Ectodermal cell (in vitro differentiated cells): ENCODE data around the gene AQP1. TPM values are rescaled to one million over a fixed set of nuclear protein-coding genes. Genes with fewer than 3 reads are reported as not detected.

Experiments used
- H3K27ac ChIP-seq: 2 replicates; pipeline ENCODE4 v1.7.0; 2013; ENCODE audit warnings: mild to moderate bottlenecking, low read depth, low read length; ENCODE audit not compliant: insufficient read depth, poor library complexity, severe bottlenecking
- H3K27me3 ChIP-seq: 2 replicates; pipeline ENCODE4 v1.7.0; 2013; ENCODE audit warnings: mild to moderate bottlenecking, low read length; ENCODE audit not compliant: insufficient read depth, control insufficient read depth, poor library complexity, severe bottlenecking
- H3K36me3 ChIP-seq: one replicate; pipeline ENCODE4 v1.7.0; 2013; ENCODE audit warnings: low read length; ENCODE audit not compliant: control insufficient read depth, insufficient read depth
- H3K4me1 ChIP-seq: one replicate; pipeline ENCODE4 v1.7.0; 2013; ENCODE audit warnings: low read length; ENCODE audit not compliant: control insufficient read depth, insufficient read depth
- H3K4me3 ChIP-seq: 2 replicates; pipeline ENCODE4 v1.7.0; 2013; ENCODE audit warnings: low read depth, low read length, control low read depth; ENCODE audit not compliant: insufficient read depth
- H3K9me3 ChIP-seq: 2 replicates; pipeline ENCODE4 v1.7.0; 2013; ENCODE audit warnings: mild to moderate bottlenecking, low read length, moderate library complexity; ENCODE audit not compliant: control insufficient read depth
- WGBS, 2 experiments: methylation state at CpG; one replicate each; pipeline ENCODE4 v1.1.7; 2013; ENCODE audit warnings: missing lambda C conversion rate in 2 of 2; 5-methylcytosine and 5-hydroxymethylcytosine counted together
- polyA plus RNA-seq, 4 experiments: library from polyadenylated mRNA; stranded (reverse); fragments of 50-300 nt; gene quantifications; one replicate each; pipeline ENCODE4 v1.2.3, GENCODE V29; 2013

AQP1 gene
- polyA plus RNA-seq (2013, experiment 1 of 4), result 0.78 TPM
- 0.75 TPM for polyA plus RNA-seq (2013, experiment 2 of 4)
- 2.1 TPM for polyA plus RNA-seq (2013, experiment 3 of 4)
- 2.0 TPM for polyA plus RNA-seq (2013, experiment 4 of 4)

- Histone ChIP-seq H3K36me3 (no peaks in the 10 kb centered on the region), H3K27ac (no peak within 1 kb of the TSS), H3K4me3 (no peak within 1 kb of the TSS), H3K4me1 (peaks cover 25% of the 10 kb centered on the region), H3K27me3 (no peaks in the 10 kb centered on the region), H3K9me3 (no peaks in the 10 kb centered on the region)
- WGBS, 2 experiments, result 60 to 65% methylated on average over 12 of the region's 12 CpGs
Measured at GRCh38 chr7:30911561-30911969, at the start of gene AQP1. TSS of gene AQP1 (plus strand) at chr7:30911853. CDS start at chr7:30911910, 57 bp downstream.

DNA sequence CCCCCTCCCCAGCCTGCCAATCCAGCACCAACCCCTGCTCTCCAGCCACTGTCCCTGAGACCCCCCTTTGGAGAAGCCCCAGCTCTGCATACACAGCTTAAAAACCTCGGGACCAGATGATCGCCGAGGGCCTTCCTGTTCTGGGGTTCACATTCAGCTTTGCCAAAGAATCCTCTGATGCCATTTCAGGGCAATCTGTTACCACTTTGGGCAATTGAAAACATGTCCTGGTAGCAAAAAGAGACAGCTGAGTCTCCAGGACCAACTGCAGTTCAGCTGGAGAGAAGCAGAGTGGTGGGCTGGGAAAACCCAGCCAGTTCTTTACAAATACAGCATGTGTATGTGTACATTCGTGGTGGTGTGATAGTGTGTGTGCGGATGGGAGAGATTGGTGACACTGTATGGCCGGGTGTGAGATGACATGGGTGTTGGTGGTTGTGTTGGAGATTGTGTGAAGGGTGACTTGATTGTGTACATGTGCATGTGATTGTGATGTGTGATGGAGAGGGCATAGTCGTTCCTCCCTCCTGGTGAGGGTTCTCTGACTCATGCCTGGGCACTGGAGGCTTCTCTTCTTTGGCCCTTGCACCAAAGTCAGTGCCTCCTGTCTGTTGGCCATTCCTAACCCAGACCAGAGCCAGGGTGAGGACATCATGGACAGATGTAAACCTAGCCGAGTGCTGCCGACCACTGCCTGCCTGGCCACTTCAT, 48.5 kb upstream of the AQP1 start:
- Histone ChIP-seq H3K27me3 (no peaks in the 10 kb centered on the region), H3K9me3 (no peaks in the 10 kb centered on the region), H3K36me3 (no peaks in the 10 kb centered on the region), H3K4me1 (peaks cover 12% of the 10 kb centered on the region), H3K27ac (no peak overlapping the region), H3K4me3 (no peak overlapping the region)
- 93 to 94% methylated on average over 9 of the region's 9 CpGs for WGBS, 2 experiments

DNA sequence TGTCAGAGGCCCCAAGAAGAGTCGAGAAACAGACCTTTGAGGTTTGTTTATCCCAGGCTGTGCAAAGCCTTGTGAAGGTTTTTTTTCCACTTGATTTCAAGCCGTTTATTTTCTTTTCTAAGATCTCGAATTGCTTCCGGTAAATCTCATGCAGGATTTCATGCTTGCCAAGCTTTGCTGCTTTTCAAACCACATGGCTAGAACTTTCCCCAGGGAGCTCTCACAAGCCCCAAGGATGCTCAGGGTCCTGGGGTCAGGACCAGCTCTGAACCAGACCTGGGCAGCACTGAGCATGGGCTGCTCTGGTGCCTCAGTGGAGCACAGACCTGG, 48.0 kb upstream of the AQP1 start:
- Histone ChIP-seq H3K4me1 (peaks cover 12% of the 10 kb centered on the region), H3K9me3 (no peaks in the 10 kb centered on the region), H3K36me3 (no peaks in the 10 kb centered on the region), H3K27ac (no peak overlapping the region), H3K4me3 (no peak overlapping the region), H3K27me3 (no peaks in the 10 kb centered on the region)
- WGBS, 2 experiments, result 93% methylated on average over 4 of the region's 4 CpGs

- H3K4me3 ChIP-seq, result no peak overlapping the region
- peaks cover 12% of the 10 kb centered on the region for H3K4me1 ChIP-seq
- no peak overlapping the region for H3K27ac ChIP-seq
- H3K36me3 ChIP-seq, result no peaks in the 10 kb centered on the region
- no peaks in the 10 kb centered on the region for H3K9me3 ChIP-seq
- H3K27me3 ChIP-seq, result no peaks in the 10 kb centered on the region
- WGBS, 2 experiments, result 87 to 91% methylated on average over 3 of the region's 3 CpGs
Measured at GRCh38 chr7:30864101-30864500, 47.6 kb upstream of the AQP1 start.

- Histone ChIP-seq H3K27me3 (no peaks in the 10 kb centered on the region), H3K4me1 (peaks cover 8% of the 10 kb centered on the region), H3K27ac (no peak overlapping the region), H3K36me3 (no peaks in the 10 kb centered on the region), H3K4me3 (no peak overlapping the region), H3K9me3 (no peaks in the 10 kb centered on the region)
- 93 to 95% methylated on average over 4 of the region's 4 CpGs for WGBS, 2 experiments
Measured at GRCh38 chr7:30865076-30865475, 46.6 kb upstream of the AQP1 start.

- Histone ChIP-seq H3K4me3 (no peak overlapping the region), H3K27me3 (no peaks in the 10 kb centered on the region), H3K27ac (no peak overlapping the region), H3K9me3 (no peaks in the 10 kb centered on the region), H3K36me3 (no peaks in the 10 kb centered on the region), H3K4me1 (peaks cover 6% of the 10 kb centered on the region)
- WGBS, 2 experiments, result 91 to 97% methylated on average over 4 of the region's 4 CpGs
Measured at GRCh38 chr7:30865821-30866220, 45.8 kb upstream of the AQP1 start.

DNA sequence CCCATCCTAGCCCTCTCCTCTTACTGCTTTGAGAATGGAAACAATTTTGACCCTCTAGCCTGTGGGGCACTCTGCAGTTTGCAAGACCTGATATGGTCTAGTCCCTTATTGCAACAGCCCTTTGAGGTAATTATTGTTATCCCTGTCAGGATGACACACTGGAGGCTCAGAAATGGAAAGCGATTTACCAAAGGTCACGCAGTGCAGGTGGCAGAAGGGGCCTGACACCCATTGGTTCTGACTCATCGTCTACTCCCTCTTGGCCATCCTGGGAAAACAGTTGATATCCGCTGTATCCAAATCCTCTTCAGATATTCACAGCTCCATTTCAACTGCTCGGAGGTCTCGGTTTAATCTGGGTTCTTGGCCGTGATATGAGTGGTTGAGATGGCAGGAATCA, 44.7 kb upstream of the AQP1 start:
- 94 to 98% methylated on average over 7 of the region's 7 CpGs for WGBS, 2 experiments
- Histone ChIP-seq H3K4me3 (no peak overlapping the region), H3K27me3 (no peaks in the 10 kb centered on the region), H3K36me3 (no peaks in the 10 kb centered on the region), H3K27ac (no peak overlapping the region), H3K9me3 (no peaks in the 10 kb centered on the region), H3K4me1 (peaks cover 6% of the 10 kb centered on the region)

- Histone ChIP-seq H3K4me3 (no peak overlapping the region), H3K27me3 (no peaks in the 10 kb centered on the region), H3K27ac (no peak overlapping the region), H3K9me3 (no peaks in the 10 kb centered on the region), H3K4me1 (peaks cover 6% of the 10 kb centered on the region), H3K36me3 (no peaks in the 10 kb centered on the region)
- 95 to 100% methylated on average over 1 of the region's 1 CpG for WGBS, 2 experiments
Measured at GRCh38 chr7:30867483-30867882, 44.2 kb upstream of the AQP1 start.

DNA sequence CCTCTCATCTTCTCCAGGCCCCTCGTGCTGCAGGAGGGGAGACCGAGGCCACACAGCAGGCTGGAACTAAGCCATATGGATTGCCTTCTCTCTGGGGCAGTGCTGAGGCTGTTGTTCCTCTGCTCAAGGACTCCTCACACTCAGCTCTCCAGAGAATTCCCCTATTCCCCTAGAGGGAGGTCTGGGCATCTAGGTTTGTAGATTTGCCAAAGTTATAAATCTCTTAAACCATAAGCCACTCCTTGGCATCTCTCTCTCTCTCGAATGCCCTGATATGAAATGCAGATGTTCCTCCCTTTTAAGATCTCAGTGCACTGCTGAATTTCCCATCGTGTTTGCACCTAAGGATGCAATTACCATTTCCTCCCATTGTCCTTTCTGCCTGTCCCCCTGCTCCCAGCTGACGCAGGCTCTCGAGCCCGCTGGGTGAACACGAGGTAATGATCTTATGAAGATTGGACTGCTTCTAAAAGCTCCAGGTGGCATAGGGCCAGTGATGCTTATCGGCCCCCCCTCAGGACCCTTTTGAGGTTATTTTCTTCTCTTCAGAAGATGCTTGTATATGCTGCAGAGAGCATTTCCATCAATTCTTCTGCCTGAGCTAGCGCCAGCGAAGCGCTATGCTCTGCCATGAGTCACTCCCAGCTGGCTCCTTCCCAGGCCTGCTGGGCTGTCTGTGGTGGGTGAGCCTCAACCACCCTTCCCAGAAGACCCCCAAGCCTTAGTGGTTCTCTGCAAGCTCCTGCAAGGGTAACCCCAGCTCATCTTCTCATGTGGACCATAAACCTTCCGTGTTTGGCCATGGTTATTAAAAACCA, 41.6 kb upstream of the AQP1 start:
- no peaks in the 10 kb centered on the region for H3K9me3 ChIP-seq
- 84 to 89% methylated on average over 13 of the region's 13 CpGs for WGBS, 2 experiments

DNA sequence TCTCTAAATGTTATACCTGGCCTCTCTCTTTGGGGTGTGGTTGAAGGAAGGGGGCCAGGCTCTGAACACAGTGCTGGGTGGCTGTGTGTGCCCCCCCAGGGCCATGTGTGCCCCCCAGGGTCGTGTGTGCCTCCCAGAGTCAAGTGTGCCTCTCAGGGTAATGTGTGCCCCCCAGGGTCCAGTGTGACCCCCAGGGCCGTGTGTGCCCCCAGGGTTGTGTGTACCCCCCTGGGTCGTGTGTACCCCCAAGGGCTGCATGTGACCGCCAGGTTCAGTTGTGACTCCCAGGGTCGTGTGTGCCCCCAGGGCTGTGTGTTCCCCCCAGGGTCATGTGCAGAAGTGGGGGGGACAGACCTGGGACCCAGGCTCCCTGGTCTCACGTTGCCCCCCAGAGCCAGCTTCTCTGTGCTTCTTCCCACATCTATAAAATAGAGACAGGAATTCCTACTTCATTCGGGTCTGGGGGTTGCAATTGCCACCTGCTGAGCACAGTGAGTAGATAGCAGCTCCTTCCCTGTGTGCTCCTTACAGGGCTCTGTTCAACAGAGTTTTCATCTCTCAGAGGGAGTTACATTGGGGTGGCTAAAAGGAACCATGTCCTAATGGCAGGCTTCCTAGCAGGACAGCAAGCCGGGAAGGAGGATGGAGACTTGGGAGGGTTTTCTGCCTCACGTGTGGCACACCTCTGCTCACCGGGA, 40.7 kb upstream of the AQP1 start:
- H3K27ac ChIP-seq, result no peak overlapping the region
- WGBS, 2 experiments, result 73 to 74% methylated on average over 10 of the region's 10 CpGs
- H3K36me3 ChIP-seq, result no peaks in the 10 kb centered on the region
- no peaks in the 10 kb centered on the region for H3K4me1 ChIP-seq
- H3K9me3 ChIP-seq, result no peaks in the 10 kb centered on the region
- H3K4me3 ChIP-seq, result no peak overlapping the region
- H3K27me3 ChIP-seq, result no peaks in the 10 kb centered on the region

More for the DNA sequence above, 41.6 kb upstream of the AQP1 start:
- Histone ChIP-seq H3K27me3 (no peaks in the 10 kb centered on the region), H3K4me1 (no peaks in the 10 kb centered on the region), H3K4me3 (no peak overlapping the region), H3K27ac (no peak overlapping the region), H3K36me3 (no peaks in the 10 kb centered on the region)
